K562 (cell line): ENCODE results near the gene RBMS1. TPM values are rescaled to one million over a fixed set of nuclear protein-coding genes. Genes with fewer than 3 reads are reported as not detected.
A peak's percentile ranks its signal among the peaks of the same experiment; 100 is the strongest.

ENCODE experiments used
- ATAC-seq: fragments of 200-7000 bp; cut with Tn5 transposase; 3 replicates; pipeline ENCODE4 v1.9.1; 2020; ENCODE audit warnings: moderate library complexity
- BruUV-seq: library from RNA; stranded (reverse); fragments of 400-500 nt; replicated peaks from 2 replicates; lab custom pipeline; 2021; lab: Mats Ljungman, UMichigan
- CTCF ChIA-PET: fragments of 300-600 bp; formaldehyde crosslinking; extraction: SDS; loops from one replicate; lab custom pipeline; 2021; ENCODE audit warnings: low intra/inter-chr PET ratio; lab: Yijun Ruan, JAX
- POLR2A ChIA-PET: fragments of 300-600, 350-650 bp; sonication (Branson Sonifier 250); formaldehyde crosslinking; extraction: SDS; loops from one replicate; lab custom pipeline; 2021; ENCODE audit warnings: antibody characterized with exemption, inconsistent platforms; lab: Yijun Ruan, JAX
- DNase-seq, 4 experiments: peaks; one replicate each; pipeline versions ENCODE4 v3.0.0 to v3.0.0-alpha.2; 2011 to 2018; ENCODE audit warnings: low spot score in 3 of 4, mixed read lengths in 3 of 4; ENCODE audit errors: extremely low read depth in 1 of 4
- FAIRE-seq: peaks from 2 replicates; lab custom pipeline; 2011; peaks lifted over from hg19 to GRCh38; lab: Jason Lieb, UNC
- H2AFZ ChIP-seq: 2 replicates; pipeline ENCODE4 v1.6.0; 2011; ENCODE audit warnings: low read depth, low read length, control low read depth, inconsistent platforms
- H3K27ac ChIP-seq: fragments of 200-600 bp; 3 replicates; pipeline ENCODE4 v1.8.0; 2011; ENCODE audit warnings: low read depth, mild to moderate bottlenecking, control low read depth, inconsistent platforms, low read length, moderate library complexity, mixed read lengths; ENCODE audit errors: extremely low read depth
- H3K27me3 ChIP-seq, 2 experiments: fragments of 300-600 bp in 1 of 2; 2 replicates in 1 of 2; 3 replicates in 1 of 2; pipeline versions ENCODE4 v1.6.0 to v1.8.0; 2011; ENCODE audit warnings: inconsistent platforms in 2 of 2, low read length in 2 of 2, mild to moderate bottlenecking in 1 of 2, mixed read lengths in 1 of 2, moderate library complexity in 1 of 2; ENCODE audit not compliant: control insufficient read depth in 2 of 2, insufficient read depth in 2 of 2
- H3K36me3 ChIP-seq: fragments of 300-600 bp; 3 replicates; pipeline ENCODE4 v1.8.0; 2011; ENCODE audit warnings: mild to moderate bottlenecking, low read length, inconsistent platforms; ENCODE audit not compliant: control insufficient read depth, insufficient read depth
- H3K4me1 ChIP-seq, 2 experiments: fragments of 200-600 bp in 1 of 2; replicated peaks in 1 of 2; 2 replicates in 1 of 2; 3 replicates in 1 of 2; pipeline versions ENCODE4 v1.5.1 to v1.8.0; 2011; ENCODE audit warnings: inconsistent platforms in 2 of 2, low read length in 2 of 2, mild to moderate bottlenecking in 1 of 2, mixed read lengths in 1 of 2, moderate library complexity in 1 of 2; ENCODE audit not compliant: control insufficient read depth in 2 of 2, insufficient read depth in 2 of 2
- H3K4me2 ChIP-seq: 2 replicates; pipeline ENCODE4 v1.6.1; 2011; ENCODE audit warnings: low read length, control low read depth, inconsistent platforms, mixed read lengths; ENCODE audit not compliant: insufficient read depth
- H3K4me3 ChIP-seq: fragments of 200-600 bp; sonication (generic), shearing (Covaris generic); 2 replicates; pipeline ENCODE4 v1.5.1; 2016; ENCODE audit warnings: control low read depth, inconsistent platforms
- H3K79me2 ChIP-seq: fragments of 200-600 bp; 3 replicates; pipeline ENCODE4 v1.8.0; 2011; ENCODE audit warnings: low read length, inconsistent platforms; ENCODE audit not compliant: control insufficient read depth, insufficient read depth
- H3K9ac ChIP-seq, 2 experiments: 2 replicates each; pipeline versions ENCODE4 v1.6.0 to v1.6.1; 2011; ENCODE audit warnings: low read depth in 2 of 2, low read length in 2 of 2, control low read depth in 1 of 2, inconsistent platforms in 1 of 2, mild to moderate bottlenecking in 1 of 2, mixed read lengths in 1 of 2; ENCODE audit not compliant: insufficient read depth in 1 of 2
- H3K9me1 ChIP-seq: one replicate; pipeline ENCODE4 v1.6.0; 2011; ENCODE audit warnings: inconsistent platforms, mild to moderate bottlenecking, low read length, moderate library complexity; ENCODE audit not compliant: control insufficient read depth, insufficient read depth
- H3K9me3 ChIP-seq: replicated peaks from 2 replicates; pipeline ENCODE4 v1.5.1; 2011; ENCODE audit warnings: low read depth, low read length, inconsistent platforms; ENCODE audit not compliant: control insufficient read depth, insufficient read depth
- H4K20me1 ChIP-seq: replicated peaks from 2 replicates; pipeline ENCODE4 v1.6.1; 2011; ENCODE audit warnings: low read length, inconsistent platforms, mixed read lengths; ENCODE audit not compliant: control insufficient read depth, insufficient read depth
- CTCF ChIP-seq, 3 experiments: IDR thresholded peaks in 2 of 3; conservative IDR thresholded peaks in 1 of 3; 2 replicates each; pipeline ENCODE4 v1.5.1; 2011 to 2012; ENCODE audit warnings: low read length in 3 of 3, mild to moderate bottlenecking in 3 of 3, control low read depth in 2 of 3, improper control_type of control experiment in 1 of 3, inconsistent platforms in 1 of 3, low read depth in 1 of 3, mixed read lengths in 1 of 3, moderate library complexity in 1 of 3; ENCODE audit not compliant: insufficient read depth in 2 of 3
- POLR2B ChIP-seq: fragments of 450-650 bp; IDR thresholded peaks from 2 replicates; pipeline ENCODE4 v1.6.1; 2018; ENCODE audit warnings: low read depth; ENCODE audit not compliant: partially characterized antibody
- UBTF ChIP-seq, 2 experiments: IDR thresholded peaks; 2 replicates each; pipeline ENCODE4 v1.6.1; 2012; ENCODE audit warnings: improper control_type of control experiment in 2 of 2, low read depth in 2 of 2, low read length in 2 of 2, borderline replicate concordance in 1 of 2
- WGBS: fragments of 100-300 bp; shearing (Covaris generic); methylation state at CpG from one replicate; pipeline ENCODE4 v1.1.6; 2016; ENCODE audit warnings: low coverage, mixed read lengths; ENCODE audit not compliant: insufficient coverage; ENCODE audit errors: missing lambda C conversion rate; 5-methylcytosine and 5-hydroxymethylcytosine counted together
- in situ Hi-C: fragments of 300-500 bp; cut with MboI; formaldehyde crosslinking; loops from 4 replicates; pipeline ENCODE4 v1.15.0; 2018; ENCODE audit warnings: inconsistent platforms, mixed read lengths
- intact Hi-C: fragments of 100-400 bp; cut with micrococcal nuclease; formaldehyde crosslinking; loops from 2 replicates; pipeline ENCODE4 v1.14.2; 2022
- polyA plus RNA-seq, 8 experiments: library from polyadenylated mRNA; depleted of rRNA in 4 of 8; stranded (reverse) in 5 of 8; unstranded in 3 of 8; fragments of >200 nt; fragmentation: Nextera tagmentation in 2 of 8; fragmentation: Illumina TruSeq in 1 of 8; extraction: Ambion mirVana in 2 of 8; extraction: Trizol in 1 of 8; gene quantifications; 2 replicates each; pipeline versions ENCODE4 v1.2.1 to v1.2.3, GENCODE V29; 2011 to 2014; ENCODE audit warnings: inconsistent platforms in 1 of 8, missing spikeins in 1 of 8
- total RNA-seq, 7 experiments: library from RNA; depleted of rRNA in 6 of 7; stranded (reverse); fragments of >200 nt in 6 of 7; fragmentation: Illumina TruSeq in 2 of 7; extraction: Trizol in 2 of 7; gene quantifications; 2 replicates each; pipeline versions ENCODE4 v1.2.1 to v1.2.3, GENCODE V29; 2011 to 2021; ENCODE audit warnings: low replicate concordance in 1 of 7

The RBMS1 gene
- total and polyA plus RNA-seq, 9 of the 15 experiments (the other 6 are each of a cell fraction or from before 2014, with no cell fraction given): 0.04 to 0.31 (median 0.09) TPM; not detected in 6

GRCh38 chr2:160279813-160280465 lies 213.7 kb downstream of the RBMS1 start (continued):
- TF ChIP-seq POLR2B: no peak
- TF ChIP-seq, all 486 proteins: peak for 0

- Histone ChIP-seq H3K79me2 (no peaks in the 10 kb centered on the region), H3K4me3 (no peak overlapping the region), H3K27ac (no peak overlapping the region), H3K9ac (no peak overlapping the region), H2AFZ (no peak overlapping the region), H3K9me1 (no peaks in the 10 kb centered on the region), H3K4me2 (no peak overlapping the region), H4K20me1 (no peaks in the 10 kb centered on the region), H3K4me1 (no peaks in the 10 kb centered on the region), H3K27me3 (no peaks in the 10 kb centered on the region), H3K36me3 (no peaks in the 10 kb centered on the region), H3K9me3 (no peaks in the 10 kb centered on the region)
- BruUV-seq: no TSS peak
- TF ChIP-seq UBTF (IDR thresholded peaks at IDR 0.05; ENCODE audit: borderline replicate concordance in 1 of 2, low read depth in 2 of 2, low read length in 2 of 2) (no peak), CTCF (IDR thresholded peaks at IDR 0.05 in 2 of 3, conservative IDR thresholded peaks at IDR 0.05 in 1 of 3; ENCODE audit: insufficient read depth in 2 of 3, low read depth in 1 of 3, low read length in 3 of 3) (peak in 1 of 3 experiments; percentile 14; a peak in 1 of 6 replicates)
- POLR2A ChIA-PET: interaction anchor here (1.0 kb wide), 1 partner anchor 21 kb away, joined by 3 read pairs; no protein-coding TSS in a partner anchor
- intact Hi-C loops (no loop called here), in situ Hi-C loops (no loop called here)
- DNase-seq: no peak
- 3% methylated on average over 2 of the region's 2 CpGs for WGBS
- no peak for FAIRE-seq
- CTCF ChIA-PET: no interaction called here
- no peak for ATAC-seq
These were observed 214.8 kb downstream of the RBMS1 start for GRCh38 chr2:160278879-160279177.
